HepG2 (cell line): ENCODE data around the gene NBR1. TPM values are rescaled to one million over a fixed set of nuclear protein-coding genes. Genes with fewer than 3 reads are reported as not detected.
A peak's percentile ranks its signal among the peaks of the same experiment; 100 is the strongest.

Source experiments
- CC2D1A ChIP-seq: sonication (generic); formaldehyde crosslinking; IDR thresholded peaks from 2 replicates; pipeline ENCODE4 v1.8.1; 2023; ENCODE audit warnings: mild to moderate bottlenecking, missing genetic modification reagents
- CREM ChIP-seq, 2 experiments: sonication (generic) in 1 of 2; formaldehyde crosslinking in 1 of 2; IDR thresholded peaks; 2 replicates each; pipeline versions ENCODE4 v1.4.0 to v1.6.1; 2016 to 2020; ENCODE audit warnings: antibody characterized with exemption in 1 of 2, mild to moderate bottlenecking in 1 of 2, missing genetic modification reagents in 1 of 2
- IRF1 ChIP-seq: sonication (generic); formaldehyde crosslinking; IDR thresholded peaks from 2 replicates; pipeline ENCODE4 v1.4.0; 2020; ENCODE audit warnings: low read depth, mild to moderate bottlenecking, missing genetic modification reagents
- MEF2D ChIP-seq: sonication (generic); formaldehyde crosslinking; IDR thresholded peaks from 2 replicates; pipeline ENCODE4 v1.5.1; 2020; ENCODE audit warnings: mild to moderate bottlenecking, missing genetic modification reagents
- ONECUT2 ChIP-seq: sonication (generic); formaldehyde crosslinking; IDR thresholded peaks from 2 replicates; pipeline ENCODE4 v1.4.0; 2020; ENCODE audit warnings: missing genetic modification reagents
- SRSF4 ChIP-seq: fragments of 200-400 bp; formaldehyde crosslinking; IDR thresholded peaks from one replicate; pipeline ENCODE4 v1.6.1; 2018; ENCODE audit warnings: mild to moderate bottlenecking, low read depth, low read length, moderate library complexity; ENCODE audit not compliant: poor library complexity, severe bottlenecking
- TAF15 ChIP-seq: fragments of 200-400 bp; formaldehyde crosslinking; IDR thresholded peaks from one replicate; pipeline ENCODE4 v1.6.1; 2018; ENCODE audit warnings: mild to moderate bottlenecking, low read depth, low read length; ENCODE audit not compliant: poor library complexity, severe bottlenecking
- ZKSCAN1 ChIP-seq: fragments of 150-350 bp; IDR thresholded peaks from 2 replicates; pipeline ENCODE4 v1.6.1; 2014; ENCODE audit warnings: low read length
- ZNF142 ChIP-seq: sonication (generic); formaldehyde crosslinking; IDR thresholded peaks from 2 replicates; pipeline ENCODE4 v1.4.0; 2020; ENCODE audit warnings: missing genetic modification reagents
- ZNF251 ChIP-seq: sonication (generic); formaldehyde crosslinking; IDR thresholded peaks from 2 replicates; pipeline ENCODE4 v1.9.0; 2021; ENCODE audit warnings: mild to moderate bottlenecking, missing genetic modification reagents
- ZNF333 ChIP-seq: sonication (generic); formaldehyde crosslinking; IDR thresholded peaks from 2 replicates; pipeline ENCODE4 v1.4.0; 2020; ENCODE audit warnings: mild to moderate bottlenecking, missing genetic modification reagents, borderline replicate concordance
- ZNF530 ChIP-seq: sonication (generic); formaldehyde crosslinking; IDR thresholded peaks from 2 replicates; pipeline ENCODE4 v1.5.0; 2020; ENCODE audit warnings: low read depth, mild to moderate bottlenecking, missing genetic modification reagents
- ZNF570 ChIP-seq: sonication (generic); formaldehyde crosslinking; IDR thresholded peaks from 2 replicates; pipeline ENCODE4 v1.4.0; 2020; ENCODE audit warnings: mild to moderate bottlenecking, missing genetic modification reagents, borderline replicate concordance
- ZNF670 ChIP-seq: sonication (generic); formaldehyde crosslinking; IDR thresholded peaks from 2 replicates; pipeline ENCODE4 v1.8.0; 2022; ENCODE audit warnings: mild to moderate bottlenecking, missing genetic modification reagents, borderline replicate concordance
- ZNF776 ChIP-seq: sonication (generic); formaldehyde crosslinking; IDR thresholded peaks from 2 replicates; pipeline ENCODE4 v1.4.0; 2020; ENCODE audit warnings: mild to moderate bottlenecking, missing genetic modification reagents
- ZNF781 ChIP-seq: sonication (generic); formaldehyde crosslinking; IDR thresholded peaks from 2 replicates; pipeline ENCODE4 v1.5.1; 2020; ENCODE audit warnings: borderline replicate concordance, mild to moderate bottlenecking, missing genetic modification reagents; ENCODE audit errors: not compliant biosample characterization
- ZNF782 ChIP-seq: sonication (generic); formaldehyde crosslinking; IDR thresholded peaks from 2 replicates; pipeline ENCODE4 v1.4.0; 2020; ENCODE audit warnings: missing genetic modification reagents, mild to moderate bottlenecking, borderline replicate concordance
- ZSCAN20 ChIP-seq: sonication (generic); formaldehyde crosslinking; IDR thresholded peaks from 2 replicates; pipeline ENCODE4 v1.4.0; 2020; ENCODE audit warnings: missing genetic modification reagents, mild to moderate bottlenecking, borderline replicate concordance
- polyA plus RNA-seq, 8 experiments: library from polyadenylated mRNA; depleted of rRNA in 3 of 8; stranded (reverse) in 7 of 8; unstranded in 1 of 8; fragments of >200 nt; fragmentation: Illumina TruSeq in 4 of 8; extraction: Trizol in 4 of 8; gene quantifications; 2 replicates each; pipeline versions ENCODE4 v1.2.1 to v1.2.3, GENCODE V29; 2011 to 2016; ENCODE audit warnings: low read depth in 4 of 8, missing spikeins in 1 of 8, mixed read lengths in 1 of 8; ENCODE audit not compliant: insufficient read depth in 1 of 8
- total RNA-seq, 5 experiments: library from RNA; depleted of rRNA; stranded (reverse); fragments of >200 nt; fragmentation: Illumina TruSeq; extraction: Trizol; gene quantifications; 2 replicates each; pipeline ENCODE4 v1.2.3, GENCODE V29; 2016; ENCODE audit warnings: low read depth in 1 of 5

NBR1 gene
- total and polyA plus RNA-seq, 2 of the 13 experiments (the other 11 are each of a cell fraction or from before 2014, with no cell fraction given), result 51.7 to 121 TPM

GRCh38 chr17:43216762-43217613 is 46.0 kb downstream of the NBR1 start (continued):
- 0 out of 2 replicates have a peak, but pooled peaks have one; percentile 21 for TF ChIP-seq ZNF776 (CRISPR knock-in tag)
- no peak for TF ChIP-seq ZNF530 (CRISPR knock-in tag)
- peak; percentile 80 for TF ChIP-seq CREM (IDR thresholded peaks at IDR 0.05)
- no peak for TF ChIP-seq CREM (CRISPR knock-in tag; IDR thresholded peaks at IDR 0.05)
- no peak for TF ChIP-seq ZNF570 (CRISPR knock-in tag)
- no peak for TF ChIP-seq ZSCAN20
- no peak for TF ChIP-seq ZKSCAN1
- 0 out of 2 replicates have a peak, but pooled peaks have one; percentile 35 for TF ChIP-seq ZNF333 (CRISPR knock-in tag)
- TF ChIP-seq ONECUT2 (CRISPR knock-in tag), result no peak
- peak; percentile 95 for TF ChIP-seq ZNF781 (CRISPR knock-in tag)
- TF ChIP-seq ZNF670, result peak; percentile 89; the same call in 1 of the 2 replicates
- TF ChIP-seq CC2D1A (CRISPR knock-in tag), result no peak
- peak; percentile 82; the same call in 1 of the 2 replicates for TF ChIP-seq ZNF251 (CRISPR knock-in tag)
- TF ChIP-seq MEF2D (CRISPR knock-in tag), result peak; percentile 88
- no peak for TF ChIP-seq TAF15
- TF ChIP-seq ZNF782 (CRISPR knock-in tag), result peak; percentile 76; the same call in 1 of the 2 replicates
- no peak for TF ChIP-seq SRSF4
- no peak; the same call in 1 of the 2 replicates for TF ChIP-seq IRF1 (CRISPR knock-in tag)
- no peak for TF ChIP-seq ZNF142 (CRISPR knock-in tag)
